SIG-M5 treated with dmso at 0.1 percent for 504 hours (cell line): ENCODE data around the gene ZNF587.
"Not testable (repeated sequence)": the region's sequence is repeated elsewhere in the genome, so short reads cannot be mapped to it uniquely, and the experiment has no call there.

ENCODE experiments used
- DNase-seq: peaks from one replicate; lab custom pipeline; 2025; ENCODE audit not compliant: unreplicated experiment; lab: John Stamatoyannopoulos, UW

Gene ZNF587

GRCh38 chr19:57849666-57850473 is at the start of gene ZNF587:
Gene ZNF587 (plus strand): TSS chr19:57849859. CDS start chr19:57850039, 180 bp downstream.
- DNase-seq, result peak; percentile 85

- DNase-seq, result no peak
Observed at GRCh38 chr19:57800696-57801095, 49.0 kb upstream of the ZNF587 start.

GRCh38 chr19:57802269-57802668 is 47.4 kb upstream of the ZNF587 start:
- DNase-seq, result no peak

GRCh38 chr19:57803265-57803593 is 46.4 kb upstream of the ZNF587 start:
- DNase-seq, result no peak

- no peak for DNase-seq
Observed at GRCh38 chr19:57803594-57804325, 45.9 kb upstream of the ZNF587 start.

- DNase-seq, result no peak
Observed at GRCh38 chr19:57807541-57807940, 42.1 kb upstream of the ZNF587 start.

GRCh38 chr19:57810410-57811295 is 39.0 kb upstream of the ZNF587 start:
- not testable (repeated sequence) for DNase-seq

GRCh38 chr19:57812226-57812625 is 37.4 kb upstream of the ZNF587 start:
- no peak for DNase-seq

- not testable (repeated sequence) for DNase-seq
Observed at GRCh38 chr19:57812975-57813820, 36.5 kb upstream of the ZNF587 start.

GRCh38 chr19:57813919-57814504 is 35.6 kb upstream of the ZNF587 start:
- DNase-seq, result no peak

GRCh38 chr19:57814505-57815246 is 35.0 kb upstream of the ZNF587 start, which contains the start of gene ZNF552:
Gene ZNF552 (minus strand): TSS chr19:57814913. CDS start chr19:57814743, 170 bp downstream.
- DNase-seq, result peak; percentile 89

- DNase-seq, result no peak
Observed at GRCh38 chr19:57815247-57816075, 34.2 kb upstream of the ZNF587 start.

- no peak for DNase-seq
Observed at GRCh38 chr19:57816652-57817051, 33.0 kb upstream of the ZNF587 start.

GRCh38 chr19:57817976-57818375 is 31.7 kb upstream of the ZNF587 start:
- no peak for DNase-seq

- no peak for DNase-seq
Observed at GRCh38 chr19:57818378-57818777, 31.3 kb upstream of the ZNF587 start.

GRCh38 chr19:57819475-57820148 is 30.0 kb upstream of the ZNF587 start:
- DNase-seq, result peak; percentile 91

- DNase-seq, result no peak
Observed at GRCh38 chr19:57820599-57820998, 29.1 kb upstream of the ZNF587 start.

GRCh38 chr19:57821095-57821494 is 28.6 kb upstream of the ZNF587 start:
- not testable (repeated sequence) for DNase-seq
